ENCODE results near the gene INHBC. TPM values are rescaled to one million over a fixed set of nuclear protein-coding genes. Genes with fewer than 3 reads are reported as not detected.

Gene INHBC
- total RNA-seq, 2 experiments from 2014 or later, result not detected

DNA sequence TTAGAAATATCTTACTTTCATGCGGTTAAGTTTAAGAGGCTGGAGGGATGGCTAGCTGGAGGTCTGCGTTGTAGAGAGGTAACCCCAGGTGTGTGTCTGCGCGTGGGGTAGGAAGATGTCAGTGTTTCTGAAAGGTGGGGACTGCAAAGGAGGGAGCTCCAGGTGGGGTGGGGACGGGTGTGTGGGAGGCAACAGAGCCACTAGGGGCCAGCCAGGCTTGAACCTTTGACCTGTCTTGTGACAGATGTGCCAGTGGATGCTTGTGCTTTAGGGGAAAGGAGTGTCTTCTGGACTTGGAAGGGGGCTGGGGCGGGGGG, 25.8 kb downstream of the INHBC start:
- Mint-ChIP-seq H3K4me3 (peak overlapping the region; percentile 84), H3K9me3 (ENCODE audit: low read depth) (no peaks in the 10 kb centered on the region), H3K27ac (no peak overlapping the region), H3K27me3 (peaks cover 4% of the 10 kb centered on the region), H3K4me1 (peaks cover 64% of the 10 kb centered on the region), H3K36me3 (ENCODE audit: low read depth) (no peaks in the 10 kb centered on the region)
- intact Hi-C loops (cut with DNase I, micrococcal nuclease), result loop anchor here in 1 of 2 experiments (5.0 kb wide), 1 partner anchor 373 kb away; the partner anchor contains the start of gene NAB2
- ATAC-seq (no peak), DNase-seq (peak; percentile 45)
- ChIA-PET POLR2A (interaction anchor here (1.1 kb wide), 1 partner anchor 285 kb away, joined by 3 read pairs; the partner anchor contains the start of gene TSPAN31), CTCF (interaction anchor here (0.6 to 6.8 kb wide), 14 partner anchors 9 to 436 kb away, joined by 3 to 58 read pairs (median 3); no protein-coding TSS in a partner anchor)

DNA sequence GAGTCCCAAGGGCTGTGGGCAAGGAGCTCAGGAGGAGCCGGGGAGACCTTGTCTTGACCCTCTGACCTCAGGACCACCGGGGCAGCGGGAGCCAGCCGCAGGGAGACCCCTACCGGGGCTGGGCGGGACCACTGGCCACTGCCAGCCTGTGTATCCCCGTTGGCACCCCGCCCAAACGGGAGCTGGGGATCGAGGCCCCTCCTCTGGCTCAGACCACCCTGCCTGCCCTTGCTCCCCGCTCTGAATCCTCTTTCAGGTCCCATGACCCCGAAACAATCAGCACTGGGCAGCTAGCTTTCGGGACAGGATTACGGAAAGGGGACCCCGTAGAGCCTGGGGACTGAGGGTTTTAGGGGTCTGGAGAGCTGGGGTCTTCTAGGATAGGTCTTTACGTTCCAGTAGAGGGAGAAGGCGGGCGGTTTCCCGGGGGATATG, 26.3 kb downstream of the INHBC start:
- DNase-seq (no peak), ATAC-seq (no peak)
- CTCF ChIA-PET, result interaction anchor here (0.6 to 6.8 kb wide), 11 partner anchors 15 to 436 kb away, joined by 3 to 58 read pairs (median 3); no protein-coding TSS in a partner anchor
- H3K4me3 Mint-ChIP-seq, result peak overlapping the region; percentile 77
- H3K27ac Mint-ChIP-seq, result no peak overlapping the region
- peaks cover 60% of the 10 kb centered on the region for H3K4me1 Mint-ChIP-seq
- no peaks in the 10 kb centered on the region for H3K9me3 Mint-ChIP-seq (ENCODE audit: low read depth)
- no peaks in the 10 kb centered on the region for H3K36me3 Mint-ChIP-seq (ENCODE audit: low read depth)
- intact Hi-C loops (cut with DNase I, micrococcal nuclease), result loop anchor here in 1 of 2 experiments (5.0 kb wide), 1 partner anchor 374 kb away; the partner anchor contains the start of gene NAB2
- H3K27me3 Mint-ChIP-seq, result peaks cover 4% of the 10 kb centered on the region
- POLR2A ChIA-PET, result interaction anchor here (0.7 to 1.1 kb wide), 2 partner anchors 60 to 284 kb away, joined by 3 read pairs; partner anchors contain the start of genes DDIT3 and TSPAN31

DNA sequence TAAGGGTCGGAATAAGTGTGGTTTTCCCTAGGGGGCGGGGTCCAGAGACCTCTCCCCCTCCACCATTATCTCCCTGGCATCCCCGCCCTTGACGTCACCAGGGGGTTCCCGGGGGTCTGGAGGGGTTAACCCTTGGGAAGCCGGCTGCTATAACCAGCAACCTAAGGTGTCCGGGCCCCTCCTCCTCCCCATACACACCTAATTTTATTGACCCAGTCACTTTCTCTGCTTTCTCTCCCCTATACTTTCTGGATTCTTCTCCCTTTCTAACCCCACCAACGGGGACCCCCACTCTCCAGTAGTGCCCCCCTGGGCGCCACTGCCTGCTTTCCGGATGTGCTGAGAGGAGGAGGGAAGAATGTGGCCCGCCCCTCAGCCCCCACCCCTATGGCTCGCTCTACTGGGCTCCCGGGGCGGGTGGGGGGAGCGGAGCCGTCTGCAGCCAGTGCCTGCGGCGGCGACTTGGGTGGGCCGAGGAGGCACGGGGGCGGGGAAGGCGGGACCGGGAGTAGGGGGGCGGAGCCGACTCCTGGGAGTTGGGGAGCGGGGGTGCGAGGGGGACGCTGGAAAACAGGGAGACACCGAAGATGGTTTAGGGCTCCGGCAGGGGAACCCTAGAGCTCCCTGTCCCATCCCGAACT, 26.8 kb downstream of the INHBC start:
- H3K36me3 Mint-ChIP-seq (ENCODE audit: low read depth), result no peaks in the 10 kb centered on the region
- H3K27ac Mint-ChIP-seq, result peak overlapping the region; percentile 40
- peaks cover 56% of the 10 kb centered on the region for H3K4me1 Mint-ChIP-seq
- ChIA-PET POLR2A (interaction anchor here (0.7 to 1.1 kb wide), 2 partner anchors 59 to 284 kb away, joined by 3 read pairs; partner anchors contain the start of genes DDIT3 and TSPAN31), CTCF (interaction anchor here (0.9 to 6.8 kb wide), 10 partner anchors 8 to 735 kb away, joined by 3 to 58 read pairs (median 6); partner anchors contain the start of gene ARHGAP9)
- H3K27me3 Mint-ChIP-seq, result peaks cover 4% of the 10 kb centered on the region
- DNase-seq (peak; percentile 56), ATAC-seq (no peak)
- no peaks in the 10 kb centered on the region for H3K9me3 Mint-ChIP-seq (ENCODE audit: low read depth)
- peak overlapping the region; percentile 77 for H3K4me3 Mint-ChIP-seq
- intact Hi-C loops (cut with DNase I, micrococcal nuclease), result loop anchor here in 1 of 2 experiments (5.0 kb wide), 1 partner anchor 374 kb away; the partner anchor contains the start of gene NAB2

DNA sequence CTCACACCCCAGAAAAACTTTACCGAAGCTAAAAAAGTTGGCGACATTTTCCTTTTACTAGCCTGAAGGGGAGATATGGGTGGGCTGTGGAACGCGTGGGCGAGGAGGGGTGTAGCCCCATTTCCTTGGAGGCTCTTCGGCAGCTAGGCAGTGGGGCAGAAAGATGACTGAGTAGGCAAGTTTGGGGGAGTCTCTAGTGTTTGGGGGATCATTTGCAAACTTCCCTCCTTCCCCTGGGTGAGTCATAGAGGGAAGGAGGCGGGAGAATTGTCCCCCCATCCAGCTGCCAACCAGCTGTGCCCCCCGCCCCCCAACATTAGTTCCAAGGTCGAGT, 27.3 kb downstream of the INHBC start:
- POLR2A ChIA-PET, result no interaction called here
- no peaks in the 10 kb centered on the region for H3K36me3 Mint-ChIP-seq (ENCODE audit: low read depth)
- H3K4me1 Mint-ChIP-seq, result peaks cover 54% of the 10 kb centered on the region

DNA sequence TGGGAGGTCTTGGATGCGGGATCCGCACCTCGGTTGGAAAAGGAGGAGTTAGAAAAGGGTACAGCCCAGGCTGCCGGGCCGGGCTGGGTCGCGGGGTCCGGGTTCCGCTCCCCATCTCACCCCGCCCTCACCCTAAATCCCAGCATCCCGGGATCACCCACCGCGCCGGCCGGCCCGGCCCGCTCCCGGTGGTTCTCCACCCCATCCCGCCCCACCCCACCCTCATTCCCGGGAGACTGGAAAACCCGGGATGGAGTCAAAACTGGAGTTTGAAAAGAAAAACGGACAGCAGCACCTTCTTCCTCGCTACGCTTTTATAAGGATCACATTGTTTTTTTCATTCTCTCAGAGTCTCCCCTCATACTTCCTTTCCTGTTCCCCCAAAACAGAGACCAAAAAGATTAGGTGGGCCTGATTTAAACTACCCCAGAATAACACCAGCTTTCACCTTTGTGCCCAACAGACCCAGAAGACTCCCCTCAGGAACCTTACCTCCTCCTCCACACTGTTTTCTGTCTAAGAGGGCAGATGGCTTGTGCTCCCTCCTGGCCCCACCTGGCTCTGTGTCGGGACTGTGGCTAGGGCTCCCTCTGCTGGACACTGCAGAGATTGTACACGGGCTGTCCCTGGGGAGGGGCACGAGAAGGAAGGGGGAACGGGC, 27.8 kb downstream of the INHBC start:
- Mint-ChIP-seq H3K27ac (peak overlapping the region; percentile 80), H3K36me3 (ENCODE audit: low read depth) (peaks cover 3% of the 10 kb centered on the region), H3K4me3 (peak overlapping the region; percentile 77), H3K9me3 (ENCODE audit: low read depth) (no peaks in the 10 kb centered on the region), H3K27me3 (peaks cover 4% of the 10 kb centered on the region), H3K4me1 (peaks cover 54% of the 10 kb centered on the region)
- peak; percentile 82 for ATAC-seq
- POLR2A ChIA-PET, result no interaction called here
- CTCF ChIA-PET, result interaction anchor here (0.7 to 6.8 kb wide), 18 partner anchors 9 to 736 kb away, joined by 3 to 58 read pairs (median 4); partner anchors contain the start of genes ARHGAP9 and SHMT2
- intact Hi-C loops (cut with DNase I, micrococcal nuclease), result loop anchor here (1.0 to 5.0 kb wide), 10 partner anchors 14 to 375 kb away; partner anchors contain the start of genes DCTN2 (in 1 of the 2), MBD6 (in 1 of the 2) and NAB2 (in 1 of the 2)
- peak; percentile 94 for DNase-seq

More for the DNA sequence above, 27.3 kb downstream of the INHBC start:
- Mint-ChIP-seq H3K9me3 (ENCODE audit: low read depth) (no peaks in the 10 kb centered on the region), H3K27me3 (peaks cover 4% of the 10 kb centered on the region), H3K4me3 (peak overlapping the region; percentile 77), H3K27ac (peak overlapping the region; percentile 40)
- DNase-seq, result peak; percentile 38
- no peak for ATAC-seq
- CTCF ChIA-PET, result interaction anchor here (0.7 to 6.8 kb wide), 12 partner anchors 9 to 735 kb away, joined by 3 to 58 read pairs (median 4); partner anchors contain the start of gene ARHGAP9
- intact Hi-C loops (cut with DNase I, micrococcal nuclease), result loop anchor here (1.0 to 5.0 kb wide), 10 partner anchors 15 to 375 kb away; partner anchors contain the start of genes DCTN2 (in 1 of the 2), MBD6 (in 1 of the 2) and NAB2 (in 1 of the 2)

DNA sequence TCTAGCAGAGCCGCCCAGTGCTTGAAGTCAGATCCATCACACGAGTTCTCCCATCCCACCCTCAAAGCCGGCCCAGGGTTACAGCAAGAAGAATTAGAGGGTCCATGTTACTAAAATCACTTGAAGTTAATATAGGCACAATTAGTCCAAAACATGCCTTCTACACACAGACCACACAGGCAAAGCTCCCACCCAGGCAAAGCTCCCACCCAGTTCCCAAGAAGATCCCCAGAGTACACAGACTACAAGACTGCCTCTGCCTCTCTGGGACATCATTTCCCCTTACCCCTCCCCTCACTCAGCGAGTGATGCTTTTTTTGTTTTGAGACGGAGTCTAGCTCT, 28.3 kb downstream of the INHBC start:
- Mint-ChIP-seq H3K4me1 (peaks cover 49% of the 10 kb centered on the region), H3K27ac (peak overlapping the region; percentile 80), H3K36me3 (ENCODE audit: low read depth) (peaks cover 6% of the 10 kb centered on the region), H3K4me3 (peak overlapping the region; percentile 77), H3K9me3 (ENCODE audit: low read depth) (no peaks in the 10 kb centered on the region), H3K27me3 (peaks cover 4% of the 10 kb centered on the region)
- intact Hi-C loops (cut with DNase I, micrococcal nuclease), result loop anchor here (1.0 to 5.0 kb wide), 10 partner anchors 14 to 376 kb away; partner anchors contain the start of genes DCTN2 (in 1 of the 2), MBD6 (in 1 of the 2) and NAB2 (in 1 of the 2)
- ATAC-seq (no peak), DNase-seq (no peak)
- ChIA-PET CTCF (interaction anchor here (0.6 to 6.8 kb wide), 17 partner anchors 9 to 233 kb away, joined by 3 to 58 read pairs (median 5); partner anchors contain the start of genes ARHGAP9 and SHMT2), POLR2A (no interaction called here)

DNA sequence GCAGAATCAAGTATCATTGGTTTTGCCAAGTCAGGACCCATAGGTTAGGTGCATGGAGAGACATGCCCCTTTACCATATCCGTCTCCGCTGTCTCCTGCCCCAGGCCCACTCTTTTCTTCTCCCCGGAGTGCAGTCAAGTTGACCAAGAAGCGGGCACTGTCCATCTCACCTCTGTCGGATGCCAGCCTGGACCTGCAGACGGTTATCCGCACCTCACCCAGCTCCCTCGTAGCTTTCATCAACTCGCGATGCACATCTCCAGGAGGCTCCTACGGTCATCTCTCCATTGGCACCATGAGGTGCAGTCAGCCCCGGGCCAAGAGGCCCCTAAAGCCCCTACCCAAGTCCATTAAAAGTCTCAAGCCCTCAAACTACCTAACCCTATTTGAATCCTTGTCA, 30.0 kb downstream of the INHBC start:
- H3K36me3 Mint-ChIP-seq (ENCODE audit: low read depth), result peaks cover 11% of the 10 kb centered on the region
- POLR2A ChIA-PET, result no interaction called here

DNA sequence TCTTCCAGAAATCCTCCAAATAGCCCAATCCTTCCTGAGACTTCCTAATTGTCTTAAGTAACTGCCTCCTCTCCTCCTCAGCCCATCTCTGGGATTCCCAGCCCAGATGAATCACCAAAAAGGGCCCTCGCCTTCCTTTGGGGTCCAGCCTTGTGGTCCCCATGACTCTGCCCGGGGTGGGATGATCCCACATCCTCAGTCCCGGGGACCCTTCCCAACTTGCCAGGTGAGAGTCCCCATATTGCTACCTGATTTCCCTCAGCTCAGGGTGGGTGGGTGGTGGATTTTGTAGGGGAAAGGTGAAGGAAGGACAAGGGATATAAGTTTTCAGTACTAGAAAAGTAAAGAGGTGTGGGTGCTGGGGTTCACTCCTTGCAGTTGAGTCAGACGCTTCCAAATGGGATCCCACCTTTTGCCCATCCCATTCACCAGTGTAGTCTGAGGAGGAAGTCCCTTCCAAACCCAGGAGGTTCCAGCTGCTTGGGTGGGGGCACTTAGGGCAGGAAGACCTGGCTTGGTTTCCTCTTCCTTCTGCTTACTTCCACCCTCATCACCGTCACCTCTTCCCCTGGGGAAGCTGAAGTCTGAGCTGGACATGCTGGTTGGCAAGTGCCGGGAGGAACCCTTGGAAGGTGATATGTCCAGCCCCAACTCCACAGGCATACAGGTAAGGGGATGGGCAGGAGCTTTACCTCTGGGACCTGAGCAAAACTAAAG, 30.6 kb downstream of the INHBC start:
- peaks cover 4% of the 10 kb centered on the region for H3K27me3 Mint-ChIP-seq

More for the DNA sequence above, 30.0 kb downstream of the INHBC start:
- no peaks in the 10 kb centered on the region for H3K9me3 Mint-ChIP-seq (ENCODE audit: low read depth)
- no peak overlapping the region for H3K27ac Mint-ChIP-seq
- intact Hi-C loops (cut with DNase I, micrococcal nuclease), result loop anchor here in 1 of 2 experiments (5.0 kb wide), 1 partner anchor 377 kb away; the partner anchor contains the start of gene NAB2
- peaks cover 4% of the 10 kb centered on the region for H3K27me3 Mint-ChIP-seq
- peaks cover 39% of the 10 kb centered on the region for H3K4me1 Mint-ChIP-seq
- no peak overlapping the region for H3K4me3 Mint-ChIP-seq
- CTCF ChIA-PET, result interaction anchor here (0.8 to 6.8 kb wide), 4 partner anchors 11 to 232 kb away, joined by 4 to 58 read pairs (median 18); no protein-coding TSS in a partner anchor
- DNase-seq (no peak), ATAC-seq (no peak)

DNA sequence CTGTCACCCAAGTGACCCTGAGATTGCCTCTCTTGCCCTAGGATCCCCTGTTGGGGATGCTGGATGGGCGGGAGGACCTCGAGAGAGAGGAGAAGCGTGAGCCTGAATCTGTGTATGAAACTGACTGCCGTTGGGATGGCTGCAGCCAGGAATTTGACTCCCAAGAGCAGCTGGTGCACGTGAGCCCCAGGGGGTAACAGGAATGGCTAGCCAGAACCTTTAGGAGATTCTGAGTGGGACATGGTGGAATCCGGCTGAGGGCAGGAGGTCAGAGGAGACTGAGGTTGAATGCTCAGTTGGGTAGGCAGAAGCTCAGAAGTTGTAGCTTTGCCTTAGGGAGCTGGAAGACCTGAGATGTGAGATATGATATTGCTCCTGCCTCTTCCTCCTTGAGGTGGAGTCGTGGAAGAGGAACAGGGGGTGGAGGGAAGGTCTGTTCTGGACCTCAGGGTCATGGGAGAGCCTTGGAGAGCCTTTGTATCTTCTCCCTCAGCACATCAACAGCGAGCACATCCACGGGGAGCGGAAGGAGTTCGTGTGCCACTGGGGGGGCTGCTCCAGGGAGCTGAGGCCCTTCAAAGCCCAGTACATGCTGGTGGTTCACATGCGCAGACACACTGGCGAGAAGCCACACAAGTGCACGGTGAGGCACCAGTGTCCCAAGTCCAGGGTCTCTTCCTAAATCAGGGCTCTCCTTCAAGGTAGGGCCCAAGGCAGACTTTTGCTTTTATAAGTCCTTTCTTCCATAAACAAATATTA, 31.3 kb downstream of the INHBC start:
- peaks cover 30% of the 10 kb centered on the region for H3K4me1 Mint-ChIP-seq
- H3K4me3 Mint-ChIP-seq, result no peak overlapping the region
- no peak overlapping the region for H3K27ac Mint-ChIP-seq
- ATAC-seq (no peak), DNase-seq (no peak)
- POLR2A ChIA-PET, result interaction anchor here (0.6 to 0.7 kb wide), 2 partner anchors 21 to 55 kb away, joined by 3 to 4 read pairs; partner anchors contain the start of gene DDIT3
- peaks cover 11% of the 10 kb centered on the region for H3K36me3 Mint-ChIP-seq (ENCODE audit: low read depth)
- H3K9me3 Mint-ChIP-seq (ENCODE audit: low read depth), result no peaks in the 10 kb centered on the region
- CTCF ChIA-PET, result interaction anchor here (0.6 to 6.8 kb wide), 10 partner anchors 10 to 395 kb away, joined by 3 to 58 read pairs (median 4); partner anchors contain the start of gene INHBE
- intact Hi-C loops (cut with DNase I, micrococcal nuclease), result no loop called here
- H3K27me3 Mint-ChIP-seq, result no peaks in the 10 kb centered on the region

More for the DNA sequence above, 30.6 kb downstream of the INHBC start:
- peaks cover 11% of the 10 kb centered on the region for H3K36me3 Mint-ChIP-seq (ENCODE audit: low read depth)
- no peak for DNase-seq
- H3K27ac Mint-ChIP-seq, result no peak overlapping the region
- H3K4me1 Mint-ChIP-seq, result peaks cover 36% of the 10 kb centered on the region
- no peak for ATAC-seq
- no peak overlapping the region for H3K4me3 Mint-ChIP-seq
- H3K9me3 Mint-ChIP-seq (ENCODE audit: low read depth), result no peaks in the 10 kb centered on the region
- CTCF ChIA-PET, result interaction anchor here (0.6 to 6.8 kb wide), 7 partner anchors 10 to 233 kb away, joined by 3 to 58 read pairs (median 4); partner anchors contain the start of gene INHBE
- POLR2A ChIA-PET, result no interaction called here
- intact Hi-C loops (cut with DNase I, micrococcal nuclease), result no loop called here

Data from activated CD4-positive, alpha-beta T cell treated with anti-CD3 and anti-CD28 coated beads for 36 hours (primary cell).